GM12875 (cell line): Measurements from ENCODE around the gene PXN.

Experiments used
- H3K4me3 ChIP-seq: one replicate; pipeline ENCODE4 v1.5.1; 2011; ENCODE audit warnings: low read depth, low read length, control low read depth
- CTCF ChIP-seq: IDR thresholded peaks from 2 replicates; pipeline ENCODE4 v1.5.1; 2011; ENCODE audit warnings: low read depth, mild to moderate bottlenecking, control low read depth, inconsistent platforms, low read length, moderate library complexity, borderline replicate concordance; ENCODE audit not compliant: insufficient read depth

PXN gene

GRCh38 chr12:120287491-120287890 lies 22.0 kb upstream of the PXN start:
- H3K4me3 ChIP-seq, result no peak overlapping the region
- TF ChIP-seq CTCF, result no peak

GRCh38 chr12:120286768-120287490 lies 21.4 kb upstream of the PXN start:
- TF ChIP-seq CTCF, result no peak
- no peak overlapping the region for H3K4me3 ChIP-seq

GRCh38 chr12:120284381-120284780 lies 18.9 kb upstream of the PXN start:
- no peak overlapping the region for H3K4me3 ChIP-seq
- TF ChIP-seq CTCF, result no peak

GRCh38 chr12:120283318-120283717 lies 17.8 kb upstream of the PXN start:
- no peak for TF ChIP-seq CTCF
- no peak overlapping the region for H3K4me3 ChIP-seq

GRCh38 chr12:120278137-120279069 lies 12.9 kb upstream of the PXN start:
- no peak overlapping the region for H3K4me3 ChIP-seq
- TF ChIP-seq CTCF, result no peak

- TF ChIP-seq CTCF, result no peak
- no peak overlapping the region for H3K4me3 ChIP-seq
These were observed 11.2 kb upstream of the PXN start for GRCh38 chr12:120276734-120277133.

GRCh38 chr12:120267736-120268135 lies 2.2 kb upstream of the PXN start:
- H3K4me3 ChIP-seq, result no peak overlapping the region
- no peak for TF ChIP-seq CTCF
